Astrocyte (in vitro differentiated cells and primary cell): ENCODE results near the gene MTERF2. TPM values are rescaled to one million over a fixed set of nuclear protein-coding genes. Genes with fewer than 3 reads are reported as not detected.
A peak's percentile ranks its signal among the peaks of the same experiment; 100 is the strongest.

Experiments used
- DNase-seq: peaks from one replicate; pipeline ENCODE4 v3.0.0-alpha.2; 2010; ENCODE audit warnings: low read depth
- FAIRE-seq: peaks from 2 replicates; lab custom pipeline; 2011; peaks lifted over from hg19 to GRCh38; lab: Jason Lieb, UNC
- H2AFZ ChIP-seq: 2 replicates; pipeline ENCODE4 v1.6.0; 2012; ENCODE audit warnings: low read depth, low read length, inconsistent platforms
- H3K27ac ChIP-seq: 2 replicates; pipeline ENCODE4 v1.5.1; 2011; ENCODE audit warnings: low read depth, low read length, inconsistent platforms
- H3K27me3 ChIP-seq: 2 replicates; pipeline ENCODE4 v1.6.0; 2011; ENCODE audit warnings: low read length, inconsistent platforms; ENCODE audit not compliant: insufficient read depth
- H3K36me3 ChIP-seq: 2 replicates; pipeline ENCODE4 v1.5.1; 2011; ENCODE audit warnings: low read length, inconsistent platforms; ENCODE audit not compliant: insufficient read depth
- H3K4me1 ChIP-seq: 2 replicates; pipeline ENCODE4 v1.5.1; 2011; ENCODE audit warnings: low read length, inconsistent platforms; ENCODE audit not compliant: insufficient read depth
- H3K4me2 ChIP-seq: 2 replicates; pipeline ENCODE4 v1.6.0; 2012; ENCODE audit warnings: low read length, inconsistent platforms
- H3K4me3 ChIP-seq: 2 replicates; pipeline ENCODE4 v1.5.1; 2011; ENCODE audit warnings: low read depth, mild to moderate bottlenecking, low read length, inconsistent platforms; ENCODE audit not compliant: insufficient read depth
- H3K79me2 ChIP-seq: 2 replicates; pipeline ENCODE4 v1.6.0; 2012; ENCODE audit warnings: mild to moderate bottlenecking, low read length, inconsistent platforms; ENCODE audit not compliant: insufficient read depth
- H3K9ac ChIP-seq: 2 replicates; pipeline ENCODE4 v1.6.0; 2012; ENCODE audit warnings: mild to moderate bottlenecking, low read length, inconsistent platforms
- H3K9me3 ChIP-seq: 2 replicates; pipeline ENCODE4 v1.5.1; 2012; ENCODE audit warnings: low read depth, mild to moderate bottlenecking, low read length, inconsistent platforms; ENCODE audit not compliant: insufficient read depth
- H4K20me1 ChIP-seq: 2 replicates; pipeline ENCODE4 v1.6.0; 2012; ENCODE audit warnings: low read length, inconsistent platforms; ENCODE audit not compliant: insufficient read depth
- H3K27ac Mint-ChIP-seq: one replicate; pipeline ENCODE4 v1.8.0; 2021; ENCODE audit warnings: mild to moderate bottlenecking, mixed read lengths; ENCODE audit not compliant: unreplicated experiment
- H3K27me3 Mint-ChIP-seq: one replicate; pipeline ENCODE4 v1.8.0; 2021; ENCODE audit warnings: low read depth, mixed read lengths; ENCODE audit not compliant: unreplicated experiment
- H3K36me3 Mint-ChIP-seq: one replicate; pipeline ENCODE4 v1.8.0; 2021; ENCODE audit warnings: low read depth, mixed read lengths; ENCODE audit not compliant: unreplicated experiment
- H3K4me1 Mint-ChIP-seq: one replicate; pipeline ENCODE4 v1.8.0; 2021; ENCODE audit warnings: low read depth, mixed read lengths; ENCODE audit not compliant: unreplicated experiment
- H3K4me3 Mint-ChIP-seq: one replicate; pipeline ENCODE4 v1.8.0; 2021; ENCODE audit warnings: mild to moderate bottlenecking, moderate library complexity, mixed read lengths; ENCODE audit not compliant: unreplicated experiment
- H3K9me3 Mint-ChIP-seq: one replicate; pipeline ENCODE4 v1.8.0; 2021; ENCODE audit warnings: mild to moderate bottlenecking, mixed read lengths; ENCODE audit not compliant: unreplicated experiment
- EZH2 ChIP-seq: IDR thresholded peaks from 2 replicates; pipeline ENCODE4 v1.6.1; 2012; ENCODE audit warnings: mild to moderate bottlenecking, low read length, inconsistent platforms; ENCODE audit not compliant: insufficient read depth
- total RNA-seq: library from RNA; stranded (reverse); gene quantifications from 2 replicates; pipeline ENCODE4 v1.2.1, GENCODE V29; 2021
- TF ChIP-seq, protein P1 (sequence below): IDR thresholded peaks from 2 replicates; pipeline ENCODE4 v1.5.1; 2011; ENCODE audit warnings: low read depth, mild to moderate bottlenecking, inconsistent platforms, low read length, moderate library complexity; ENCODE audit not compliant: insufficient read depth

MTERF2 gene
- total RNA-seq, 1 donor from 2014 or later, result 5.1 TPM

DNA sequence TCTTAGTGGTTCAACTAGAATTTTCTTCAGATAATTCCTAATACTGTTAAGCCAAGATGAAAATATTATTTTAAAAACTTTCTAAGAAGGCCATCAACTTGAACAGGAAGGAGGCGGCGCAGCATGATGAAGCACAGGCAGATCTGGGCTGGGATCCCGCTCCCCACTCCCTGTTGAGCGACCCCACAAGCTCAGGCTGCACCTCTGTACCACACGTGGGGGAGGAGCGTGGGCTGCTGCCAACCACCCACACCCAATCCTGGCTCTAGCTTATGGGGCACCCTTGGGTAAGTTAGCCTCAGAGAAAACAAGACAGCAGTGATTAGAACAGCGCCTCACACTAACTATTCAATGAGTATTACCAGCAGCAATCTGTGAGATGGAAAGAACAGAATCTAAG is 6.0 kb downstream of the MTERF2 start:
- no peak overlapping the region for H2AFZ ChIP-seq
- no peaks in the 10 kb centered on the region for H3K27me3 ChIP-seq
- H3K27ac ChIP-seq, result no peak overlapping the region
- no peak overlapping the region for H3K4me3 ChIP-seq
- Mint-ChIP-seq H3K9me3 (no peaks in the 10 kb centered on the region), H3K4me3 (no peak overlapping the region), H3K36me3 (peaks cover 5% of the 10 kb centered on the region), H3K27me3 (no peaks in the 10 kb centered on the region), H3K4me1 (peaks cover 21% of the 10 kb centered on the region), H3K27ac (no peak overlapping the region)
- H3K36me3 ChIP-seq, result peaks cover 6% of the 10 kb centered on the region
- no peak overlapping the region for H3K9ac ChIP-seq
- no peak for FAIRE-seq
- H3K79me2 ChIP-seq, result peaks cover 9% of the 10 kb centered on the region
- no peak overlapping the region for H3K4me2 ChIP-seq
- no peak for DNase-seq
- H3K4me1 ChIP-seq, result peaks cover 25% of the 10 kb centered on the region
- H4K20me1 ChIP-seq, result peaks cover 31% of the 10 kb centered on the region
- no peaks in the 10 kb centered on the region for H3K9me3 ChIP-seq
- TF ChIP-seq, protein P1, sequence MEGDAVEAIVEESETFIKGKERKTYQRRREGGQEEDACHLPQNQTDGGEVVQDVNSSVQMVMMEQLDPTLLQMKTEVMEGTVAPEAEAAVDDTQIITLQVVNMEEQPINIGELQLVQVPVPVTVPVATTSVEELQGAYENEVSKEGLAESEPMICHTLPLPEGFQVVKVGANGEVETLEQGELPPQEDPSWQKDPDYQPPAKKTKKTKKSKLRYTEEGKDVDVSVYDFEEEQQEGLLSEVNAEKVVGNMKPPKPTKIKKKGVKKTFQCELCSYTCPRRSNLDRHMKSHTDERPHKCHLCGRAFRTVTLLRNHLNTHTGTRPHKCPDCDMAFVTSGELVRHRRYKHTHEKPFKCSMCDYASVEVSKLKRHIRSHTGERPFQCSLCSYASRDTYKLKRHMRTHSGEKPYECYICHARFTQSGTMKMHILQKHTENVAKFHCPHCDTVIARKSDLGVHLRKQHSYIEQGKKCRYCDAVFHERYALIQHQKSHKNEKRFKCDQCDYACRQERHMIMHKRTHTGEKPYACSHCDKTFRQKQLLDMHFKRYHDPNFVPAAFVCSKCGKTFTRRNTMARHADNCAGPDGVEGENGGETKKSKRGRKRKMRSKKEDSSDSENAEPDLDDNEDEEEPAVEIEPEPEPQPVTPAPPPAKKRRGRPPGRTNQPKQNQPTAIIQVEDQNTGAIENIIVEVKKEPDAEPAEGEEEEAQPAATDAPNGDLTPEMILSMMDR, result no peak
- no peak for TF ChIP-seq EZH2

DNA sequence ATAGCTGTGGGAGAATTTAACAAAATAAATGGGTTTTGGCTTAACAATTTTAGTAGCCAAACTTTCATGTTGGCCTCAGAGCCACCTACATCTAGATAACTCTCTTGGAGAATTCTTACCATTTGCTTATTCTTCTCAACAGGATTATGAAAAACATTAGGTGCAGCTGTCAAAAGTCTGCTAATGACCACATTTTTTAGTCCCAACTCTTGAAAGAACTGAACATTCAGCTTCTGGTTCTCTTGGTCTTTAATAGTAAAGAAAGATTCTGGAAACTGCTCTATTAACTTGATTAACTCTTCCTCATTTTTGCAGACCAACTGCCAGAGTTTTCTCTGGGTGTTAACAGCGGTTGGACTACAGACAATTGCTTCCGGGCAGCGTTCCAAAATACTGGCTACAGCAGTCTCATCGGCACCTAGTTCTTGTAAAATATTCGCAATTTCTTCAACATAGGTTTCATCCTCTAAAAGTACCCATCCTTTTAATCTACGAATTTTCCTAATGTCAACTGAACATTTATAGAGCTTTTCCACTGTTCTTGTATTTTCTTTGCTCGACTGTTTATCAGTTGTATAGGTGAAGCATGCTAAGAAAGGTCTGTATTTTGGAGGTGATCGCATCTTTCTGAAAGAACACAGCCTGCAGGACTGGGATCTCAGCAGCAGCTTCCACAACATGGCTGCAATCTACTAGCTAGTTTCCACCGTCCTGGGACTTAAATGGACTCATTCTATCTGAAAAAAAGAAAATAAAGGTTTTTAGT is 8.7 kb downstream of the MTERF2 start:
- peaks cover 32% of the 10 kb centered on the region for H3K4me1 Mint-ChIP-seq
- H3K4me1 ChIP-seq, result peaks cover 41% of the 10 kb centered on the region
- TF ChIP-seq, protein P1, result no peak
- TF ChIP-seq EZH2, result no peak
- H3K27ac Mint-ChIP-seq, result no peak overlapping the region
- FAIRE-seq (peak; percentile 59), DNase-seq (peak; percentile 42)
- H2AFZ ChIP-seq, result no peak overlapping the region
- H3K4me3 Mint-ChIP-seq, result no peak overlapping the region
- H3K4me2 ChIP-seq, result no peak overlapping the region
- H3K27ac ChIP-seq, result no peak overlapping the region
- H3K9me3 ChIP-seq, result no peaks in the 10 kb centered on the region
- H3K4me3 ChIP-seq, result no peak overlapping the region
- H3K27me3 Mint-ChIP-seq, result no peaks in the 10 kb centered on the region
- no peaks in the 10 kb centered on the region for H3K9me3 Mint-ChIP-seq
- H3K36me3 Mint-ChIP-seq, result peaks cover 14% of the 10 kb centered on the region
- peaks cover 51% of the 10 kb centered on the region for H4K20me1 ChIP-seq
- peaks cover 14% of the 10 kb centered on the region for H3K79me2 ChIP-seq
- peaks cover 10% of the 10 kb centered on the region for H3K36me3 ChIP-seq
- H3K27me3 ChIP-seq, result no peaks in the 10 kb centered on the region
- no peak overlapping the region for H3K9ac ChIP-seq

DNA sequence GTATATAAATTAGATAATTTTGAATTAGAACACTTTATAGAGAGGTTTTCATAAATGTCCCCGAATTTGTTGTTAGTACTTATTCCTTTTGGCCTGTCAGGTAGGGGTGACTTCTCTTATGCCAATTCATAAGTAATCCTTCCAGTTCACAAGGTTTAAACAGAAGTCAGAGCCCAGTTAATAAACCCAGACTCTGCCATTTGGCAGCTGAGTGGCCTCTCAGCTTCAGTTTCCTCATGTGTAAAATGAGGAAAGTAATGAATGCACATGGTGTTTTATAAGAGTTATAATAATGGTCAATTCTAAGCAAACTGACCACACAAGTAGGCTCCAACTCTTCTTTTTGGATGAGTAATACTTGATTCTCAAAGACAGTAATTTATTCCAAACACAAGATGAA is 10.3 kb downstream of the MTERF2 start:
- Histone ChIP-seq H3K36me3 (peaks cover 15% of the 10 kb centered on the region), H3K4me1 (peaks cover 41% of the 10 kb centered on the region), H3K27me3 (no peaks in the 10 kb centered on the region), H3K27ac (peak overlapping the region; percentile 11), H3K4me2 (peak overlapping the region; percentile 28), H3K9ac (no peak overlapping the region), H3K4me3 (no peak overlapping the region), H3K79me2 (peaks cover 28% of the 10 kb centered on the region), H3K9me3 (no peaks in the 10 kb centered on the region), H4K20me1 (peaks cover 67% of the 10 kb centered on the region), H2AFZ (no peak overlapping the region)
- Mint-ChIP-seq H3K27me3 (no peaks in the 10 kb centered on the region), H3K27ac (no peak overlapping the region), H3K4me3 (no peak overlapping the region), H3K36me3 (peaks cover 14% of the 10 kb centered on the region), H3K4me1 (peaks cover 32% of the 10 kb centered on the region), H3K9me3 (no peaks in the 10 kb centered on the region)
- TF ChIP-seq, protein P1, result no peak
- TF ChIP-seq EZH2, result no peak
- no peak for DNase-seq
- FAIRE-seq, result no peak
